Stimulated activated CD8-positive, alpha-beta memory T cell treated with anti-CD3 and anti-CD28 coated beads, Interleukin-12 subunit alpha, Interleukin-12 subunit beta, amount 100 ng/mL, for 24 hours (primary cell): ENCODE results near the gene KCNQ2.
"Not testable (repeated sequence)": the region's sequence is repeated elsewhere in the genome, so short reads cannot be mapped to it uniquely, and the experiment has no call there.

Experiments
- DNase-seq: peaks from one replicate; pipeline ENCODE4 v3.0.0-alpha.2; 2020; ENCODE audit errors: extremely low read depth

The KCNQ2 gene

GRCh38 chr20:63490416-63490815 lies 18.0 kb upstream of the KCNQ2 start:
- no peak for DNase-seq

GRCh38 chr20:63488315-63489251 lies 16.1 kb upstream of the KCNQ2 start:
- no peak for DNase-seq

- DNase-seq: no peak
These were observed 15.4 kb upstream of the KCNQ2 start for GRCh38 chr20:63487781-63488241.

- no peak for DNase-seq
These were observed 14.8 kb upstream of the KCNQ2 start for GRCh38 chr20:63487116-63487764.

GRCh38 chr20:63486300-63486855 lies 13.9 kb upstream of the KCNQ2 start:
- DNase-seq: no peak

GRCh38 chr20:63484651-63485403 lies 12.4 kb upstream of the KCNQ2 start:
- DNase-seq: no peak

GRCh38 chr20:63484236-63484635 lies 11.8 kb upstream of the KCNQ2 start:
- DNase-seq: no peak

GRCh38 chr20:63483834-63484233 lies 11.4 kb upstream of the KCNQ2 start:
- no peak for DNase-seq

- DNase-seq: no peak
These were observed 9.6 kb upstream of the KCNQ2 start for GRCh38 chr20:63482021-63482587.

- no peak for DNase-seq
These were observed 9.0 kb upstream of the KCNQ2 start for GRCh38 chr20:63481503-63481902.

- not testable (repeated sequence) for DNase-seq
These were observed 7.4 kb upstream of the KCNQ2 start for GRCh38 chr20:63479695-63480419.

- no peak for DNase-seq
These were observed 6.2 kb upstream of the KCNQ2 start for GRCh38 chr20:63478346-63479302.

GRCh38 chr20:63477944-63478343 lies 5.5 kb upstream of the KCNQ2 start:
- no peak for DNase-seq

GRCh38 chr20:63477061-63477616 lies 4.7 kb upstream of the KCNQ2 start:
- DNase-seq: no peak

- no peak for DNase-seq
These were observed 2.8 kb upstream of the KCNQ2 start for GRCh38 chr20:63475209-63475608.

- no peak for DNase-seq
These were observed 1.3 kb upstream of the KCNQ2 start for GRCh38 chr20:63473555-63474449.

GRCh38 chr20:63472862-63473390 lies 471 bp upstream of the KCNQ2 start:
- DNase-seq: no peak

GRCh38 chr20:63471717-63471980 lies 806 bp downstream of the KCNQ2 start:
- DNase-seq: no peak
